ENCODE data around the gene SCN8A.

Gene SCN8A

DNA sequence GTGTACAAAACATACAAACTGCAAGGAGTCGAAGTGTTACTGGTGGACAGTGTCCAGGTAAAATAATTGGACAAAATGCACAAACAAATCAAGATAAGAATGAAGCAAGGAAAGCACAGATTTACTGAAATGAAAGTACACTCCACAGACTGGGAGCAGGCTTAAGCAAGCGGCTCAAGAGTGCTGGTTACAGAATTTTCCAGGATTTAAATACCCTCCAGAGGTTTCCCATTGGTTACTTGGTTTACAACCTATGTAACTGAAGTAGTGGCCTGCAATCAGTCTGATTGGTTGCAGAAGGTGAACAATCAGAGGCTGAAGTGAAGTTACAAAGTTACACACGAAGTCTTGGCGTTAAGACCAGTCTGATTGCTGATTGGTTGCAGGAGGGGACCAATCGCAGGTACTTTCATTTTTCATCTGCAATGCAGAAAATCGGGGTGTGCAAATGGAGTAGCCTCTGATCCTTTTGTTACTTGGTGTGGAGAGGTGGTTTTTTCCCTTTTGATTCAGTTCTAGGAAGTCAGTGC is 11.6 kb upstream of the SCN8A start:
- TF ChIP-seq CTCF (IDR thresholded peaks at IDR 0.05; ENCODE audit: low read depth, low read length, missing control alignments): no peak
- DNase-seq (ENCODE audit: low read depth): no peak
- H3K4me3 ChIP-seq (ENCODE audit: low read depth, low read length): no peak overlapping the region
- in situ Hi-C loops (cut with HindIII; ENCODE audit: low sequenced_read_pairs): no loop called here

DNA sequence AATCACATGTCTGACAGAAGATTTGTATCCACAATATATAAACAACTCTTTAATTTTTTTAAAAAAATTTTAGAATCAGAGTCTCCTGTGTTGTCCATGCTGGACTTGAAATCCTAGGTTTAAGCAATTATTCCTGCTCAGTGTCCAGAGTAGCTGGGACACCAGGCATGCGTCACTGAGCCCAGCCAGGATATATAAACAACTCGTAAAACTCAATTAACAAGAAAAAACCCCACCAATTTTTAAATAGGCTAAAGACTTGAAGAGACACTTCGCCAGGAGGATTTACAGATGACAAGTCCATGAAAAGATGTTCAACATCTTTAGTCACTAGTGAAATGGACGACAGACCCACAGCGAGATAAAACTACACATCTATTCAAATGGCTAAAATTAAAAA is 2.0 kb upstream of the SCN8A start:
- in situ Hi-C loops (cut with HindIII; ENCODE audit: low sequenced_read_pairs): no loop called here
- H3K4me3 ChIP-seq (ENCODE audit: low read depth, low read length): no peak overlapping the region
- DNase-seq (ENCODE audit: low read depth): no peak
- no peak for TF ChIP-seq CTCF (IDR thresholded peaks at IDR 0.05; ENCODE audit: low read depth, low read length, missing control alignments)

- H3K4me3 ChIP-seq (ENCODE audit: low read depth, low read length): no peak overlapping the region
- DNase-seq (ENCODE audit: low read depth): no peak
- TF ChIP-seq CTCF (IDR thresholded peaks at IDR 0.05; ENCODE audit: low read depth, low read length, missing control alignments): no peak
- in situ Hi-C loops (cut with HindIII; ENCODE audit: low sequenced_read_pairs): no loop called here
These were observed 1.4 kb upstream of the SCN8A start for GRCh38 chr12:51589557-51590176.

- DNase-seq (ENCODE audit: low read depth): peak; percentile 23
- H3K4me3 ChIP-seq (ENCODE audit: low read depth, low read length): peak overlapping the region; percentile 69
- in situ Hi-C loops (cut with HindIII; ENCODE audit: low sequenced_read_pairs): no loop called here
- TF ChIP-seq CTCF (IDR thresholded peaks at IDR 0.05; ENCODE audit: low read depth, low read length, missing control alignments): peak; percentile 40
These were observed 552 bp upstream of the SCN8A start for GRCh38 chr12:51590347-51591015.

DNA sequence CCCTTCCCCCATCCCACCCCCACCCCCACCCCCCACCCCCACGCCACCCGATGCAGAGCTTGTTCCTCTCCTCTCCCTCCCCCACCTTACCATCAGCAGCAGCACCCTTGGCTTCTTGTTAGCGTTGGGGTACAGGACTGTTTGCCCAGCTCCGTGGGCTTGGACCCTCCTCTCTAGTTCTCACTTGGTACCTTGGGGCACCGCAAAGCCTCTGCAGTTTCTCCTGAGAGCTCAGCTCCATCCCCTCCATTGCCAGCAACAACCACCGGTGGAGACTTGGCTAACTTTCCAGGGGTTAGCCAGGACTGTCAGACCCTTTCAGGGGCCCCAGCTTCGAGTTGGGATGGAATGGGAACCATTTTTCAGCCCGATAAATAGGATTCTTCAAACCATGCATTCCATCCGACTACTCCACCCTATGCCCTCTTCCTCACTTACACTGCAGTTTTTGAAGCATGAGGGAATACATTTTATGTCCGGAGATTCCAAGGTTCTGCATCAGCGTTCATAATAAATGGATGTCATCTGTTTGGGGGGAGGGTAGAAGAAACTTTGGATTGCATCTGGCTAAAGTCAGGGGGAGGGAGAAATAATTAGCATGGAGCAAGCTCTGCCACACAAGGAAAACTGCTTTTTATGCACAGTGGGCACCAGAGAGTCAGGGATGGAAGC is 1.1 kb downstream of the SCN8A start:
- peak overlapping the region; percentile 69 for H3K4me3 ChIP-seq (ENCODE audit: low read depth, low read length)
- no peak for TF ChIP-seq CTCF (IDR thresholded peaks at IDR 0.05; ENCODE audit: low read depth, low read length, missing control alignments)
- in situ Hi-C loops (cut with HindIII; ENCODE audit: low sequenced_read_pairs): no loop called here
- DNase-seq (ENCODE audit: low read depth): no peak

DNA sequence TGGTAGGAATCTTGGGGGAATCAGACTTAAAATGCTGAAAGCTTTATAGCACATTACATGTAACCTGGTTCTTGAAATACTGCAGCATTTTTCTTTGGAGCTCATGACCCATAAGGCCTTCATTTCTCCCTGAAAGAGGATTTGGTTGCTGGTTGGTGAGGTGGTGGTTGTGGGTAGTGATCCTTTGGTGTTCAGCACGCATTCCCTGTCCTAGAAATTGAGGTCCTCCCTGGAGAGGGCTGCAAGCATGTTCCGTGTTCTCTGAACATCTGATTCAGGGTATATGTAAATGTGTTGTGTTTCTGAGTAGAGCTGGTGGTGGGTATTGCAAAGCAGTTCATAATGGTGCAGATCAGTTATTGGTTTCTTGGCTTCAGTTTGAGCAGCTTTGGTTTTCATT is 2.0 kb downstream of the SCN8A start:
- TF ChIP-seq CTCF (IDR thresholded peaks at IDR 0.05; ENCODE audit: low read depth, low read length, missing control alignments): no peak
- H3K4me3 ChIP-seq (ENCODE audit: low read depth, low read length): no peak overlapping the region
- in situ Hi-C loops (cut with HindIII; ENCODE audit: low sequenced_read_pairs): no loop called here
- DNase-seq (ENCODE audit: low read depth): no peak
